ENCODE results near the gene MAGI3. TPM values are rescaled to one million over a fixed set of nuclear protein-coding genes. Genes with fewer than 3 reads are reported as not detected.

The MAGI3 gene
- total and polyA plus RNA-seq, 4 experiments from 2014 or later: 3.5 to 6.7 (median 5.5) TPM

DNA sequence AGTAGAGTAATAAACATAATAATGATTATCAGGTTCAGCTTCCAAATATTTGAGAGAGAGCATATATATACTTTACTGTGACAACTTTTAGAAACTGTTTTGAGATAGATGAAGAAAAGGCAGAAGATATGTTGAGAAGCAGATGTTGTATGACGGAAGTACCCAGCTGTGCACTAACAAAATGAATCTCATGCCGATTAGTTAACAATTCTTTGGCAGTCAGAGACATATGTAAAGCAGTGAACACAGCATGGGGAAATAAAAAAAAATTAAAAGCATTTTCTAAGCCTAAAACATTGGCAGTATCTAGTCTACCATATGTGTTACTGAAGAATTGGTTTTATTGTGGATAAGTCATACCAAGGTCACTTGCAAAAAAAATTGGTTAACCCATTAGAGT is 51.8 kb downstream of the MAGI3 start:
- Histone ChIP-seq H3K36me3 (ENCODE audit: insufficient read depth, low read length) (no peaks in the 10 kb centered on the region), H3K27me3 (ENCODE audit: insufficient read depth, low read length) (no peaks in the 10 kb centered on the region), H3K9me3 (ENCODE audit: control insufficient read depth in 1 of 2, low read length in 2 of 2) (no peaks in the 10 kb centered on the region), H3K4me1 (ENCODE audit: insufficient read depth, low read length) (no peaks in the 10 kb centered on the region), H3K27ac (ENCODE audit: low read depth, low read length) (no peak overlapping the region), H3K4me3 (ENCODE audit: low read length in 2 of 2) (no peak overlapping the region)
- Mint-ChIP-seq H3K4me1 (peaks cover 0 to 13% (median 7%) of the 10 kb centered on the region in 4 donors), H3K27me3 (peaks cover 0 to 1% of the 10 kb centered on the region in 2 donors), H3K9me3 (peaks cover 2 to 25% (median 17%) of the 10 kb centered on the region in 8 donors), H3K27ac (no peak overlapping the region), H3K36me3 (peaks cover 3 to 5% of the 10 kb centered on the region in 2 donors), H3K4me3 (no peak overlapping the region)
- POLR2A ChIA-PET (ENCODE audit: partially characterized antibody): no interaction called here
- intact Hi-C loops (cut with micrococcal nuclease): no loop called here
- no peak for DNase-seq
- CTCF ChIA-PET (ENCODE audit: partially characterized antibody): no interaction called here

- no peak overlapping the region for H3K4me3 Mint-ChIP-seq
- DNase-seq: no peak
- Histone ChIP-seq H3K27ac (ENCODE audit: low read depth, low read length) (no peak overlapping the region), H3K9me3 (ENCODE audit: control insufficient read depth in 1 of 2, low read length in 2 of 2) (no peaks in the 10 kb centered on the region), H3K4me3 (ENCODE audit: low read length in 2 of 2) (no peak overlapping the region), H3K36me3 (ENCODE audit: insufficient read depth, low read length) (no peaks in the 10 kb centered on the region), H3K27me3 (ENCODE audit: insufficient read depth, low read length) (no peaks in the 10 kb centered on the region), H3K4me1 (ENCODE audit: insufficient read depth, low read length) (no peaks in the 10 kb centered on the region)
- peaks cover 3 to 9% of the 10 kb centered on the region in 2 donors for H3K36me3 Mint-ChIP-seq
- H3K4me1 Mint-ChIP-seq: peaks cover 0 to 6% (median 2%) of the 10 kb centered on the region in 4 donors
- ChIA-PET POLR2A (ENCODE audit: partially characterized antibody) (no interaction called here), CTCF (ENCODE audit: partially characterized antibody) (interaction anchor here (1.0 kb wide), 1 partner anchor 9 kb away, joined by 3 read pairs; no protein-coding TSS in a partner anchor)
- H3K27me3 Mint-ChIP-seq: peaks cover 0 to 1% of the 10 kb centered on the region in 2 donors
- no peak overlapping the region for H3K27ac Mint-ChIP-seq
- intact Hi-C loops (cut with micrococcal nuclease): no loop called here
- peaks cover 2 to 26% (median 17%) of the 10 kb centered on the region in 8 donors for H3K9me3 Mint-ChIP-seq
Observed at GRCh38 chr1:113444857-113445256, 54.5 kb downstream of the MAGI3 start.

- Histone ChIP-seq H3K27ac (ENCODE audit: low read depth, low read length) (no peak overlapping the region), H3K4me3 (ENCODE audit: low read length in 2 of 2) (no peak overlapping the region), H3K27me3 (ENCODE audit: insufficient read depth, low read length) (no peaks in the 10 kb centered on the region), H3K9me3 (ENCODE audit: control insufficient read depth in 1 of 2, low read length in 2 of 2) (no peaks in the 10 kb centered on the region), H3K4me1 (ENCODE audit: insufficient read depth, low read length) (no peaks in the 10 kb centered on the region), H3K36me3 (ENCODE audit: insufficient read depth, low read length) (no peaks in the 10 kb centered on the region)
- ChIA-PET CTCF (ENCODE audit: partially characterized antibody) (interaction anchor here (1.5 to 3.3 kb wide), 2 partner anchors 12 to 311 kb away, joined by 3 to 25 read pairs; no protein-coding TSS in a partner anchor), POLR2A (ENCODE audit: partially characterized antibody) (no interaction called here)
- intact Hi-C loops (cut with micrococcal nuclease): loop anchor here (5.0 kb wide), 1 partner anchor 59 kb away; the partner anchor contains the start of gene MAGI3
- Mint-ChIP-seq H3K36me3 (peaks cover 0 to 7% of the 10 kb centered on the region in 2 donors), H3K27me3 (peaks cover 0 to 1% of the 10 kb centered on the region in 2 donors), H3K27ac (no peak overlapping the region), H3K9me3 (peaks cover 0 to 12% (median 3%) of the 10 kb centered on the region in 8 donors), H3K4me1 (peaks cover 0 to 7% (median 3%) of the 10 kb centered on the region in 4 donors), H3K4me3 (no peak overlapping the region)
- no peak for DNase-seq
Observed at GRCh38 chr1:113451710-113452109, 61.4 kb downstream of the MAGI3 start.

DNA sequence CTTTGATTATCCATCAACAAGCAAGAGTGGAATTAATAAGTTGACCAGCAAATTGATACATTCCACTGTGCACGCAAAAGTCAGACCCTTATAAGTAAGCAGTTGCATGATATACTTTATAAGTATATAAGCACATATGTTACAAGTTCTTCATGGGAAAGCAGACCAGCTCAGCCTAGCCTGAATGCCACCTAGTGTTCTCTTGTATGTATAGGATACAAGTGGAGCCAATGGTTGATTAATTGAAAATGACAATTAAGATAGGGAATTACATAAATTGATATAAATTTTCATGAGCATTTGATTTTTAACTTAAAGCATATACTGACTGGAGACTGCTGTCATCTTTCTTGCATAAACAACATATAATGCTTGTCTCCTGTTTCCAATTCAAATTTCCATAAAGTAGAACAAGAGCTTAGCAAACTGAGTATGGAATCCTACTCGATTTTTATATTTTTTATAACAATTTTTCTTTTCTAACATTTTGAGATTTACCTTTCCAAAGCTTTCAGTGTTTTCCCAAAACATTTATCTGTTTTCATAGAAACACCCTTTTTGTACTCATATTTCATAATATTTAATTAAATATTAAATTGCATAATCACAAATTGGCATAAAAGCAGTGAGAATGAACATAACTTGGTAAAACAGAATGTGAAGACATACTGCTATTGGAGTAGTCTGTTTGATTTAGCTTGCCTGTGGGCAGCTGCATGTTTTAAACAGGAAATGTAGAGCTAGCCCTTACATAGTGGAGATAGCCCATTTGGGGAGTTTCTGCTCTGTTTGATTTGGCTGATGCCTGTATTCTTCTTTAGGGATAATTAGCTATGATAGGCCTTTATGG is 62.8 kb downstream of the MAGI3 start:
- Histone ChIP-seq H3K4me1 (ENCODE audit: insufficient read depth, low read length) (no peaks in the 10 kb centered on the region), H3K27me3 (ENCODE audit: insufficient read depth, low read length) (no peaks in the 10 kb centered on the region), H3K4me3 (ENCODE audit: low read length in 2 of 2) (no peak overlapping the region), H3K27ac (ENCODE audit: low read depth, low read length) (no peak overlapping the region), H3K9me3 (ENCODE audit: control insufficient read depth in 1 of 2, low read length in 2 of 2) (no peaks in the 10 kb centered on the region), H3K36me3 (ENCODE audit: insufficient read depth, low read length) (no peaks in the 10 kb centered on the region)
- H3K27me3 Mint-ChIP-seq: no peaks in the 10 kb centered on the region
- peaks cover 0 to 11% (median 6%) of the 10 kb centered on the region in 8 donors for H3K9me3 Mint-ChIP-seq
- peak in 4 of 5 donors; percentile 9 to 15 (median 11) for DNase-seq
- intact Hi-C loops (cut with micrococcal nuclease): loop anchor here (1.0 to 5.0 kb wide), 2 partner anchors 61 to 737 kb away; partner anchors contain the start of gene MAGI3
- H3K4me3 Mint-ChIP-seq: no peak overlapping the region
- no peak overlapping the region for H3K27ac Mint-ChIP-seq
- ChIA-PET POLR2A (ENCODE audit: partially characterized antibody) (no interaction called here), CTCF (ENCODE audit: partially characterized antibody) (interaction anchor here (1.0 to 3.3 kb wide), 6 partner anchors 8 to 738 kb away, joined by 3 to 25 read pairs (median 4); partner anchors contain the start of genes LRIG2 and PPM1J)
- H3K36me3 Mint-ChIP-seq: peaks cover 4 to 13% of the 10 kb centered on the region in 2 donors
- peaks cover 0 to 11% (median 7%) of the 10 kb centered on the region in 4 donors for H3K4me1 Mint-ChIP-seq

DNA sequence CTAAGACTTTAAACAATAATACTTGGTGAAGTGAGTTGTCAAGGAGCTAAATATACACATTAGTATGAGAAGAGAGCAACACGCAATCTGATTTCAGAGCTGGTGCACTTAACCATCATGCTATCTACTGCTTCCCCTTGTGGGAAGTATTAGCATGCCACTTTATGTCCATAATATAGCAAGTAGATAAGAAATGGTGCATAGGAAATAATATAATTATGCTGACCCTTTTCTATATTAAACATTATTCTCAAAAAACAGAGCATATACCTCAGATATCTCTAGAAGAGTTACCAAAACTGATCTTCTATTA is 63.4 kb downstream of the MAGI3 start:
- peaks cover 0 to 12% (median 8%) of the 10 kb centered on the region in 4 donors for H3K4me1 Mint-ChIP-seq
- no peak overlapping the region for H3K4me3 Mint-ChIP-seq
- DNase-seq: no peak
- no peak overlapping the region for H3K4me3 ChIP-seq (ENCODE audit: low read length in 2 of 2)
- H3K27me3 ChIP-seq (ENCODE audit: insufficient read depth, low read length): no peaks in the 10 kb centered on the region
- ChIA-PET CTCF (ENCODE audit: partially characterized antibody) (interaction anchor here (1.0 to 3.3 kb wide), 6 partner anchors 9 to 738 kb away, joined by 3 to 25 read pairs (median 4); partner anchors contain the start of genes LRIG2 and PPM1J), POLR2A (ENCODE audit: partially characterized antibody) (no interaction called here)
- H3K9me3 ChIP-seq (ENCODE audit: control insufficient read depth in 1 of 2, low read length in 2 of 2): no peaks in the 10 kb centered on the region
- peaks cover 5 to 15% of the 10 kb centered on the region in 2 donors for H3K36me3 Mint-ChIP-seq
- intact Hi-C loops (cut with micrococcal nuclease): loop anchor here (1.0 to 5.0 kb wide), 2 partner anchors 61 to 737 kb away; partner anchors contain the start of gene MAGI3
- no peak overlapping the region for H3K27ac ChIP-seq (ENCODE audit: low read depth, low read length)
- no peaks in the 10 kb centered on the region for H3K4me1 ChIP-seq (ENCODE audit: insufficient read depth, low read length)
- no peaks in the 10 kb centered on the region for H3K27me3 Mint-ChIP-seq
- H3K27ac Mint-ChIP-seq: no peak overlapping the region
- no peaks in the 10 kb centered on the region for H3K36me3 ChIP-seq (ENCODE audit: insufficient read depth, low read length)
- peaks cover 0 to 11% (median 6%) of the 10 kb centered on the region in 8 donors for H3K9me3 Mint-ChIP-seq

DNA sequence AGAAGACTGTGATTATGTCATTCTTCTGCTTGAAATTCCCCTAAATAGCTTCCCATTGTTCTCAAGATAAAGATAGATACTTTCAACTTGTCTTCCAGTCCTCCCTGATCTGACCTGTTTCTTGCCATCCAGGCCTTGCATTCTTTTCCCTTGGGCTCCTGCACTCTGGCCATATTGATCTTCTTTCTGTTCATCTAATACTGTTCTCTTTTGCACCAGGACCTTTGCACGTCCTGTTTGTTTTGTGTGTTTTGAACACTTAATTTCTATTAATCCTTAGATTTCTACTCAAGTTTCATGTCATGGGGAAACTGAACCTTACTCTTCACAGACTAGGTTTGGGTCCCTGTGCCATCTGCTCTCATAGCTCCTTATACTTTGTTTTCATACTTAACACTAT is 65.1 kb downstream of the MAGI3 start:
- no peak overlapping the region for H3K4me3 Mint-ChIP-seq
- Histone ChIP-seq H3K27ac (ENCODE audit: low read depth, low read length) (no peak overlapping the region), H3K9me3 (ENCODE audit: control insufficient read depth in 1 of 2, low read length in 2 of 2) (no peaks in the 10 kb centered on the region), H3K4me1 (ENCODE audit: insufficient read depth, low read length) (no peaks in the 10 kb centered on the region), H3K4me3 (ENCODE audit: low read length in 2 of 2) (no peak overlapping the region), H3K27me3 (ENCODE audit: insufficient read depth, low read length) (no peaks in the 10 kb centered on the region), H3K36me3 (ENCODE audit: insufficient read depth, low read length) (no peaks in the 10 kb centered on the region)
- POLR2A ChIA-PET (ENCODE audit: partially characterized antibody): no interaction called here
- no peaks in the 10 kb centered on the region for H3K27me3 Mint-ChIP-seq
- CTCF ChIA-PET (ENCODE audit: partially characterized antibody): interaction anchor here (1.2 kb wide), 1 partner anchor 739 kb away, joined by 3 read pairs; no protein-coding TSS in a partner anchor
- H3K4me1 Mint-ChIP-seq: peaks cover 0 to 9% (median 6%) of the 10 kb centered on the region in 4 donors
- intact Hi-C loops (cut with micrococcal nuclease): no loop called here
- peaks cover 0 to 16% (median 8%) of the 10 kb centered on the region in 8 donors for H3K9me3 Mint-ChIP-seq
- H3K27ac Mint-ChIP-seq: no peak overlapping the region
- no peak for DNase-seq
- H3K36me3 Mint-ChIP-seq: peaks cover 5 to 12% of the 10 kb centered on the region in 2 donors

- Histone ChIP-seq H3K4me1 (ENCODE audit: insufficient read depth, low read length) (no peaks in the 10 kb centered on the region), H3K36me3 (ENCODE audit: insufficient read depth, low read length) (no peaks in the 10 kb centered on the region), H3K27me3 (ENCODE audit: insufficient read depth, low read length) (no peaks in the 10 kb centered on the region), H3K27ac (ENCODE audit: low read depth, low read length) (no peak overlapping the region), H3K4me3 (ENCODE audit: low read length in 2 of 2) (no peak overlapping the region), H3K9me3 (ENCODE audit: control insufficient read depth in 1 of 2, low read length in 2 of 2) (no peaks in the 10 kb centered on the region)
- Mint-ChIP-seq H3K27me3 (no peaks in the 10 kb centered on the region), H3K36me3 (peaks cover 5 to 12% of the 10 kb centered on the region in 2 donors), H3K4me1 (peaks cover 0 to 9% (median 4%) of the 10 kb centered on the region in 4 donors), H3K27ac (no peak overlapping the region), H3K9me3 (peaks cover 0 to 26% (median 16%) of the 10 kb centered on the region in 8 donors), H3K4me3 (no peak overlapping the region)
- no peak for DNase-seq
- CTCF ChIA-PET (ENCODE audit: partially characterized antibody): no interaction called here
- intact Hi-C loops (cut with micrococcal nuclease): no loop called here
- POLR2A ChIA-PET (ENCODE audit: partially characterized antibody): no interaction called here
Observed at GRCh38 chr1:113456967-113457366, 66.7 kb downstream of the MAGI3 start.
